ENCODE data around the gene MTHFS.

Gene MTHFS

GRCh38 chr15:79874242-79874641 is 22.6 kb downstream of the MTHFS start:
- no peak for DNase-seq

DNA sequence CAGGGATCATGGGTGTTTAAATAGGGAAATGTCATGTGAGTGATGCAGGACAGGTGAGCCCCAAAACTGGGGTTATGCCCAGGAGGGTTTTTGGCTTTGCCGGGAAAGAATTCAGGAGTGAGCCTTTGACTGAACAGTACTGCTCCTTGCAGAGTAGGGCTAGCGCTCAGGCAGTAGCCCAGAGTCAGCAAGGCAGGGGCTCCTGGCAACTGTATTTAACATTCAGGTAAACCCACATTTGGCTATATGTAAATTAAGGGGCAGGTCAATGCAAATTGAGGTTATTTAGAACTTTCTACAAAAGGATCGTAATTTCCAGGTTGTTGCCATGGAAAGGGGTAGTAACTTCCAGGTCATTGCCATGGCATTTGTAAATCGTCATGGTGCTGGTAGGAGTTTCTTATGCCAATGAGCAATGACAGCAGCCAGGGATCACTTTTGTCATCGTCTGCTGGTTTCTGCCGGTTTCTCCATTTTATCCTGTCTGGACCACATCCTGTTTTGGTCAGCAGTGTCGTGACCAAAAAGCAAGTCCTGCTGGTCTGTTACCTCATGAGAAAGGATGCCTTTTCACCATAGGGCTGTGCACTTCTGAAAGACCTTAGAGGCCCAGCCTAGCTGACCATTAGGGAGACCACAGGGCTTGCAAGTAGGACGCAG is 24.3 kb downstream of the MTHFS start:
- DNase-seq = peak; percentile 26 to 65 (median 57)

GRCh38 chr15:79868554-79868953 is 28.3 kb downstream of the MTHFS start:
- DNase-seq = no peak

DNA sequence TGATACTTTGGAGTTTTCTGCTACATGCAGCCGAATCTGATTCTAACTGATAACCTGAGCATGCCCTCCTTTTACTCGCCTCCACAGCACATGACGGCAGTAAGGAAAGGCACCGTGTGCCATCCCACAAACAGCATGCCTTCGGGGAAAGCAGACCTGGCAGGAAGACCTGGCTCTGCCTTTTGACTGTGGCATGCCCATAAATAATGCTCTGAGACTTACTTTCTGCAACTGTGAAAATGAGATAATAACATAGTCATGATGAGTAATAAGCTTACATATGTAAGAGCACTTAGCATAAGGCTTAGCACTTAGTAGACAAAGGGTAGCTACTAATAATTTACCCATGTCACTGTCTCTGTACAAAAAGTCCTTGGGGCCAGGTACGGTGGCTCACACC is 32.9 kb downstream of the MTHFS start:
- DNase-seq = no peak

DNA sequence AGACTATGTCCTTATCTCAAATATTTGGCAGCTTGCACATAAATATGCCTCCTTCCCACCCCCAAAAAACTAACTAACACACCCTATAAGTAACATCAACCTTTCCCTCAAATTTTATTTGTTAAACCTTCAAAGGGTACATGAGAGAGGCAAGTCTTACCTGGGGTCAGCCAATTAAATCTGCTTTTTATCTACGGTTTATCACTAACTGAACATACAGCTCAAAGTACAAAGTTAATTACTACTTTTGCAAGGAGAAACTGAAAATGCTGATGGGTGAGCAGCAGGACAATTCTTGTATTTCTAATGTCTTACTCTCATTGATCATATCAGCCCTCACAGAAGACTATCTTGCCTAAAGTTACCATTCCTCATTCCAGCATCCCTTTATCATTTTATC is 34.6 kb downstream of the MTHFS start:
- no peak for DNase-seq

DNA sequence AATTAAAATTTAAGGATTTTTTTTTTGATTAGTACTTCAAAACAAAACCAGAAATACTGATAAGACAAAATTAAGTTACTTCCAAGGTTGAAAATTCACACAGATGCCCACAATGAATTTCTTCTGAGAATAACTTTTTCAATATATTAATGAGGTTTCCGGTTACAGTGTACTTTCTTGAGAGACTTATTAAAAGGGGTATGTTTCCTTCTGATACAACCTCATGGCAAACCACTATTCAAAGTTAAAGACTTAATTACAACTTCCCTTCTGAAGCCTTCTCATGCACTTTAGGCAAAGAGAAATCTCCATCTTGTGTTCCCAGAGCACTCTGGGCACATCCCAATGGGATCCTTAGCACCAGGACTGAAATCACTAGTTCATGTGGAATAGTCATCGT is 36.2 kb downstream of the MTHFS start:
- no peak for DNase-seq

- DNase-seq = peak in 2 of 3 donors; percentile 44
Measured at GRCh38 chr15:79858469-79858868, 38.3 kb downstream of the MTHFS start.

- peak; percentile 77 to 85 (median 77) for DNase-seq
Measured at GRCh38 chr15:79853492-79854328, 43.1 kb downstream of the MTHFS start.

DNA sequence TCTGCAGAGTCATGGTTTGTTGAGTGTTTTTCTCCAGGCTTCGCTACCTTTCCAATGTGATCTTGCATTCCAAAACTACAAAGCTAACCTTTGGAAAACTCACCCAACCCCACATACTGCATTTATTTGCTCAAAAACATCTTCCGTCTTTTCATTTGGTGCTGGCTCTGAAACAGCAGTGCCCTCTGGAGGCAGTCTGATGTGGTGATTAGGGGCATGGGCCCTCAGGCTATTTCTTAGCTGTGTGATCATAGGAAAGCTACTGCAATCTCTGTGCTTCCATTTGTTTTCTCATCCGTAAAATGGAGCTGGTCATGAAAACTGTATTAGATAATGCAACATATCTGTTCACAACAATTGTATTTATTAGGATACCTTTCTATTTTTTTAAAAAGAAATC is 47.0 kb downstream of the MTHFS start:
- DNase-seq = peak; percentile 57 to 69 (median 64)

- DNase-seq = no peak
Measured at GRCh38 chr15:79846539-79846938, 50.3 kb downstream of the MTHFS start.

DNA sequence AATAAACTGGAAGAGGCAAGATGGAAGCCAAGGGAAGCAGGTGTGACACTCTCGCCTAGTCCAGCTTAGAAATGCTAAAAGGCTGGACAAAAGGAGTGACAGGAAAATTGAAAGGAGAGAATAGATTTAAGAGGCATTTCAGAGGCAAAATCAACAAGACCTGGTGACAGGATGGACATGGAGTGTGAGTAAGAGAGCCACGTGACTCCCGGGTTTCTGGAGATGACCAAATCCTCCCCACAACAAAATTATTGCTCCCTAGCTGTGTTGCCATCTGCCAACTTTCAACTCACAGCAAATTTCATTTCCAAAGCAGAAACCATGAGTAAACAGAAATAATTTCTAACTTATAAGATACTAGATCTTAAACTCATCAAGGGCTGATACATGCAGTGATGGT is 52.6 kb downstream of the MTHFS start:
- peak in 2 of 3 donors; percentile 27 to 36 for DNase-seq

GRCh38 chr15:79837846-79838245 is 59.0 kb downstream of the MTHFS start:
- no peak for DNase-seq

GRCh38 chr15:79834495-79834894 is 62.3 kb downstream of the MTHFS start:
- peak; percentile 28 to 34 (median 32) for DNase-seq

GRCh38 chr15:79832367-79833120 is 64.3 kb downstream of the MTHFS start:
- no peak for DNase-seq

- DNase-seq = no peak
Measured at GRCh38 chr15:79831604-79832003, 65.2 kb downstream of the MTHFS start.

DNA sequence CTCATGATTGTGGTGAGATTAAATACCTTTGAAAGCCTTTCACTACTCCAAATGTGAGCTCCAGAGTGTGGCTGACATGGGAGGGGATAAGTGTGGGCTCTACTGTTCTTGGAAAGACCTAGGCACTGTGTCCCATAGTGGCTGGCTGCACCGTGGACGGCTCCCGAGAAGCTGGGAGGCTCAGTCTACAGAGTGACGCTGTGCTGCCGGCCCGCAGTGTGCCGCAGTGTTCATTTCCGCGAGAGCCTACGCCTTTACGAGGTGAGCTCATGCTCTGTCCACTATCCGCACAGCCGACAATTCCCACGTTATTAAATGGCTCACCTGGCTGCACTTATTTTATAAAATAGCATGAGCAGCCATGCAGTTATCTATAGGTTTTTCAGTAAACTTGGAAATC is 66.9 kb downstream of the MTHFS start:
- DNase-seq = no peak

DNA sequence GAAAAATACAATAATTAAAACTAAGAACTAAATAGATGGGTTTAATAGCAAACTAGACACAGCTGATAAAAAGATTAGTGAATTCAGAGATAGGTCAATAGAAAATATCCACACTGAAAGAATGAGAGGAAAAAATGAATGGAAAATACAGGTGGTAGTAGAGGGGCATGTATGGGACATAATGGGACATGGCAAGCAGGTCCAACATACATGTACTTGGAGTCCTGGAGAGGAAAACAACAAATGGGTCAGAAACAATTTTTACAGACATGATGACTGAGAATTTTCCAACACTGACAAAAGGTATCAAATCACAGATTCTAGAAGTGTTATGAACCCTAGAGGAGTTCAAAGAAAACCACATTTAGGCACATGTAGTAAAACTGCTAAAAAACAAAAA is 68.4 kb downstream of the MTHFS start:
- no peak for DNase-seq

DNA sequence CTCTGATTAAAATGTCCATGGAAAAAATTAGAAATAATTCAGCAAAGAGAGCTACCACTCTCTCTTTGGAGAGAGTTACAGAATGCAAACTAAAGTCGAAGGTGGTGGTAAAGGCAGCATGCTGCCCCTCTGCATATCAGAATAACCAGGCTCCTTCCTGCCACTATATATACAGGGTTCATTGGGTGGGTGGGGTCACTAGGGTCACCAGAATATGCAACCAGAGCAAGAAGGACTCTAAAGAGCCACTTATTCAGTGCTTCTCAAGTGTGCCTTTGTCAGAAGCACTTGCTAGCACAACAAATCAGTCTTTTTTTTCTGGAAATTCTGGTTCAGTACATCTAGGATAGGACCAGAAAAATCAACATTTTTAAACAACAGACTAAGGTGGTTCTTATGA is 70.0 kb downstream of the MTHFS start:
- DNase-seq = no peak

- no peak for DNase-seq
Measured at GRCh38 chr15:79824136-79824701, 72.6 kb downstream of the MTHFS start.

DNA sequence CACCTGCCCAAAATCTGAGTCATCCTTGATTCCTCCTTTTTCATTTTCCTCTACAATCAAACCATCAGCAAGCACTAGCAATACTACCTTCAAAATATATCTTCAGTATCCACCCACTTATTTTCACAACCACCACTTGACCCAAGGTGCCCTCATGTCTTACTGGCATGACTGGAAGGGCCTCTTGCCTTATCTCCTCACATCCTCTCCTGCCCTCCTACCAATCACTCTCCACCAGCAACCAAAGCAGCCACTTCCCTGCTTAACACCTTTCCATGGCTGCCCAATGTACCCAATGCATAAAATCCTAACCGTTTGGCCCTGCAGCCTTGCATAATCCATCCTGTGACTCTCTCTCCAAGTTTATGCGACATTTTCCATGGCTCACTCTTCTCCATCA is 76.0 kb downstream of the MTHFS start:
- DNase-seq = no peak

DNA sequence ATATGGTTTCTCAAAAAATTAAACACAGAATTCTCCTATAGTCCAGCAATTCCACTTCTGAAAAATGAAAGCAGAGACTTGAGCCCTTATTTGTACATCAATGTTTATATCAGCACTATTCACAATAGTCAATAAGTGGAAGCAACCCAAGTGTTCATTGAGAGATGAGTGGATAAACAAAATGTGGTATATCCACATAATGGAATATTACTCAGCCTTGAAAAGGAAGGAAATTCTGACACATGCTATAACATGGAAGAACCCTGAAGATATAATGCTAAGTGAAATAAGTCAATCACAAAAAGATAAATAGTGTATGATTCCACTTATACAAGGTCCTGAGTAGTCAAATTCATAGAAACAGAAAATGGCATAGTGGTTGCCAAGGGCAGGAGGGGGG is 76.6 kb downstream of the MTHFS start:
- DNase-seq = no peak

DNA sequence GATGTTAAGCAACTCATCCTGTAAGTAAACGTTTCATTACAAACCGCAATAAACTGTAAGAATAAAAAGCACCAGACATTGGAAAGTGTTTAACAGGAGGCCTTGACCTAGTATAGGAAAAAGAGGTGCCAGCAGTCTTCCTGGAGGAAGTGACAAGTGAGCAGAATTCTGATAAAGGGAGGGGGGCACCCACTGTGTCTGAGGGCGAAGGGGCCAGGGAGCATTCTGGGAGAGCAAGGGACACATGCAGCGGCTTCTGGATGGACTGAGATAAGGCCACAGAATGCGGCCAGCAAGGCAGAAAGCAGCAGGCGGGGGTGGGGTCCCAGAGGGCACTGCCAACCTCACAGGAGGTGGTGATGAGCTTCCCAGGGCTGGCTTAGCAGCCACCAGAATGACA is 80.2 kb downstream of the MTHFS start:
- DNase-seq = no peak

- DNase-seq = no peak
Measured at GRCh38 chr15:79815468-79815867, 81.3 kb downstream of the MTHFS start.

Measured in suppressor macrophage treated with lipopolysaccharide for 1 hour (primary cell).